OCI-LY1 (cell line): ENCODE data around the gene AGTRAP.

Experiments used
- EZH2 ChIP-seq: fragments of 200-600 bp; sonication (generic), shearing (Covaris generic); IDR thresholded peaks from 2 replicates; pipeline ENCODE4 v1.8.0; 2017; ENCODE audit warnings: borderline replicate concordance, mixed run types, mild to moderate bottlenecking, antibody characterized with exemption, low read length, moderate library complexity, mixed read lengths
- TF ChIP-seq, protein P1 (sequence below): fragments of 200-600 bp; sonication (generic), shearing (Covaris generic); IDR thresholded peaks from 2 replicates; pipeline ENCODE4 v1.5.1; 2017; ENCODE audit warnings: mild to moderate bottlenecking, antibody characterized with exemption, low read length, moderate library complexity, mixed read lengths

DNA sequence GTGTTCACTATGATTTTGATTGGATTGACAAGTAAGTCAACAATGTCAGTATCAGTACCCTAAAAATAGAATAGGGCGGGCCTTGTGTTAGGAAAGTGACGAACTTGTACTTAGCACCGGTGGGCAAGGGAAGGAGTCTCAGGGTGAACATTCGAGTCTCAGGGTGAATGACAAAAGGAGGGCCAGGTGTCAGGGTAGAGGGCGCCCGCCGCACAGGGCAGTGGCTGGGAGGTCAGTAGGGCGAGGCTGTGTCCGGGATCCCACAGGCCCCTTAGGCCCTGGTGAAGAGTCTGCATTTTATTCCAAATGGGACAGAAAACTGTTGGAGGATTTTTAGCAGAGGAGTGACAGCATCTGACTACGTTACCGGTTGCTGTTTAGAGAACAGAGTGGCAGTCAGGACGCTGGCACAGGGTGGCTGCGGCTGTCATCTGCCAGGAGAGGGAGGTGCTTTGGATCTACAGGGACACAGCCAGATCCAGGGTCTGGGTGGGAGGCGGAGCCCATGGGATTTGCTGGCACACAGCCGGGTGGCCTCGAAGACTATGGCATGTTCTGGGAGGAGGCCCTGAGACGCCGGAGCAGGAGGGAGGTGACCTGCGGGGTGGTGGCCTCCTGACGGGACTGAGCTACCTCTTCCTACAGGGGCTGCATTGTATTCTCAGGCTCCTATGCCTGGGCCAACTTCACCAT lies 11.0 kb downstream of the AGTRAP start:
- TF ChIP-seq, protein P1, sequence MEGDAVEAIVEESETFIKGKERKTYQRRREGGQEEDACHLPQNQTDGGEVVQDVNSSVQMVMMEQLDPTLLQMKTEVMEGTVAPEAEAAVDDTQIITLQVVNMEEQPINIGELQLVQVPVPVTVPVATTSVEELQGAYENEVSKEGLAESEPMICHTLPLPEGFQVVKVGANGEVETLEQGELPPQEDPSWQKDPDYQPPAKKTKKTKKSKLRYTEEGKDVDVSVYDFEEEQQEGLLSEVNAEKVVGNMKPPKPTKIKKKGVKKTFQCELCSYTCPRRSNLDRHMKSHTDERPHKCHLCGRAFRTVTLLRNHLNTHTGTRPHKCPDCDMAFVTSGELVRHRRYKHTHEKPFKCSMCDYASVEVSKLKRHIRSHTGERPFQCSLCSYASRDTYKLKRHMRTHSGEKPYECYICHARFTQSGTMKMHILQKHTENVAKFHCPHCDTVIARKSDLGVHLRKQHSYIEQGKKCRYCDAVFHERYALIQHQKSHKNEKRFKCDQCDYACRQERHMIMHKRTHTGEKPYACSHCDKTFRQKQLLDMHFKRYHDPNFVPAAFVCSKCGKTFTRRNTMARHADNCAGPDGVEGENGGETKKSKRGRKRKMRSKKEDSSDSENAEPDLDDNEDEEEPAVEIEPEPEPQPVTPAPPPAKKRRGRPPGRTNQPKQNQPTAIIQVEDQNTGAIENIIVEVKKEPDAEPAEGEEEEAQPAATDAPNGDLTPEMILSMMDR = no peak
- no peak for TF ChIP-seq EZH2
